B cell (primary cell): Measurements from ENCODE around the gene TCF25. TPM values are rescaled to one million over a fixed set of nuclear protein-coding genes. Genes with fewer than 3 reads are reported as not detected.

ENCODE experiments used
- ATAC-seq: fragments of 200-7000 bp; cut with Tn5 transposase; one replicate; pipeline ENCODE4 v1.10.0; 2021; ENCODE audit warnings: low read depth, mild to moderate bottlenecking, moderate number of reproducible peaks, moderate library complexity
- CTCF ChIA-PET: fragments of 350-600 bp; sonication (Branson Sonifier 250); formaldehyde crosslinking; loops from one replicate; lab custom pipeline; 2021; ENCODE audit warnings: antibody characterized with exemption, inconsistent platforms; lab: Charles Lee
- POLR2A ChIA-PET: fragments of 350-600 bp; sonication (Branson Sonifier 250); formaldehyde crosslinking; loops from one replicate; lab custom pipeline; 2021; ENCODE audit warnings: antibody characterized with exemption; lab: Charles Lee
- DNase-seq: peaks from one replicate; pipeline ENCODE4 v3.0.0; 2013
- H2AFZ ChIP-seq: 2 replicates; pipeline ENCODE4 v1.6.1; 2012; ENCODE audit warnings: mild to moderate bottlenecking, low read depth, low read length; ENCODE audit not compliant: insufficient read depth, poor library complexity, severe bottlenecking
- H3K27ac ChIP-seq, 2 donors: 1 replicate in 1 of 2; 2 replicates in 1 of 2; pipeline ENCODE4 v1.5.1; 2012 to 2013; ENCODE audit warnings: low read length in 2 of 2, mild to moderate bottlenecking in 2 of 2, moderate library complexity in 1 of 2
- H3K27me3 ChIP-seq, 4 experiments: fragments of 200-600 bp in 1 of 4; sonication (generic) in 1 of 4; replicated peaks in 1 of 4; 1 replicate in 2 of 4; 2 replicates in 2 of 4; pipeline versions ENCODE4 v1.6.1 to v1.7.0; 2013 to 2016; ENCODE audit warnings: low read length in 3 of 4, mild to moderate bottlenecking in 2 of 4, mixed read lengths in 1 of 4, moderate library complexity in 1 of 4; ENCODE audit not compliant: insufficient read depth in 4 of 4, control insufficient read depth in 3 of 4; ENCODE audit errors: control extremely low read depth in 1 of 4
- H3K36me3 ChIP-seq, 2 experiments: replicated peaks in 1 of 2; 1 replicate in 1 of 2; 2 replicates in 1 of 2; pipeline versions ENCODE4 v1.6.1 to v1.7.1; 2013; ENCODE audit warnings: low read length in 1 of 2; ENCODE audit not compliant: insufficient read depth in 2 of 2, control insufficient read depth in 1 of 2; ENCODE audit errors: control extremely low read depth in 1 of 2, extremely low read depth in 1 of 2
- H3K4me1 ChIP-seq, 2 donors: fragments of 200-600 bp in 1 of 2; sonication (generic) in 1 of 2; 1 replicate in 1 of 2; 2 replicates in 1 of 2; pipeline versions ENCODE4 v1.5.1 to v1.6.1; 2013 to 2017; ENCODE audit warnings: low read length in 2 of 2; ENCODE audit not compliant: control insufficient read depth in 2 of 2, insufficient read depth in 2 of 2
- H3K4me2 ChIP-seq: replicated peaks from 2 replicates; pipeline ENCODE3; 2012; ENCODE audit warnings: mild to moderate bottlenecking, low read depth, low read length; ENCODE audit not compliant: poor library complexity, severe bottlenecking
- H3K4me3 ChIP-seq, 5 experiments: fragments of 200-600 bp in 1 of 5; sonication (generic) in 1 of 5; 1 replicate in 3 of 5; 2 replicates in 2 of 5; pipeline versions ENCODE4 v1.5.1 to v1.7.0; 2011 to 2016; ENCODE audit warnings: low read length in 4 of 5, mild to moderate bottlenecking in 4 of 5, low read depth in 2 of 5, control low read depth in 1 of 5, moderate library complexity in 1 of 5; ENCODE audit not compliant: insufficient read depth in 1 of 5; ENCODE audit errors: control extremely low read depth in 1 of 5, extremely low read depth in 1 of 5
- H3K79me2 ChIP-seq: fragments of 200-600 bp; sonication (generic); one replicate; pipeline ENCODE4 v1.6.0; 2016; ENCODE audit warnings: low read length; ENCODE audit not compliant: control insufficient read depth, insufficient read depth
- H3K9ac ChIP-seq: fragments of 200-600 bp; sonication (generic); 2 replicates; pipeline ENCODE4 v1.6.1; 2017; ENCODE audit warnings: mild to moderate bottlenecking, low read length, moderate library complexity
- H3K9me3 ChIP-seq, 3 donors: one replicate each; pipeline versions ENCODE4 v1.6.1 to v1.7.1; 2013; ENCODE audit warnings: low read length in 2 of 3; ENCODE audit not compliant: control insufficient read depth in 2 of 3, insufficient read depth in 1 of 3; ENCODE audit errors: control extremely low read depth in 1 of 3
- H4K20me1 ChIP-seq: 2 replicates; pipeline ENCODE4 v1.6.0; 2012; ENCODE audit warnings: mild to moderate bottlenecking, low read length; ENCODE audit not compliant: insufficient read depth, control insufficient read depth, poor library complexity, severe bottlenecking
- H3K27ac Mint-ChIP-seq: one replicate; pipeline ENCODE4 v1.8.0; 2021; ENCODE audit warnings: mixed read lengths
- H3K27me3 Mint-ChIP-seq: one replicate; pipeline ENCODE4 v1.8.0; 2021; ENCODE audit warnings: mixed read lengths
- H3K4me1 Mint-ChIP-seq: one replicate; pipeline ENCODE4 v1.8.0; 2021; ENCODE audit warnings: mixed read lengths
- H3K4me3 Mint-ChIP-seq: one replicate; pipeline ENCODE4 v1.8.0; 2021; ENCODE audit warnings: mixed read lengths
- H3K9me3 Mint-ChIP-seq: one replicate; pipeline ENCODE4 v1.8.0; 2022; ENCODE audit warnings: mixed read lengths; ENCODE audit not compliant: insufficient read depth
- EZH2 ChIP-seq: IDR thresholded peaks from 2 replicates; pipeline ENCODE4 v1.6.1; 2012; ENCODE audit warnings: borderline replicate concordance, low read depth, mild to moderate bottlenecking, moderate library complexity, low read length; ENCODE audit not compliant: insufficient read depth, poor library complexity, severe bottlenecking
- WGBS: methylation state at CpG from one replicate; pipeline ENCODE4 v1.1.5; 2013; ENCODE audit warnings: missing lambda C conversion rate; ENCODE audit not compliant: insufficient coverage; 5-methylcytosine and 5-hydroxymethylcytosine counted together
- intact Hi-C: fragments of 100-400 bp; cut with micrococcal nuclease; formaldehyde crosslinking; loops from one replicate; pipeline ENCODE4 v1.10.0; 2022
- polyA plus RNA-seq: library from polyadenylated mRNA; depleted of rRNA; stranded (reverse); fragments of >200 nt; gene quantifications from 2 replicates; pipeline ENCODE4 v1.2.3, GENCODE V29; 2012
- total RNA-seq, 2 donors: library from RNA; stranded (reverse); fragments of 120-200 nt in 1 of 2; gene quantifications; 1 replicate in 1 of 2; 2 replicates in 1 of 2; pipeline versions ENCODE4 v1.2.3 to v1.2.4, GENCODE V29; 2013 to 2022
- TF ChIP-seq, protein P1 (sequence below): fragments of 200-600 bp; IDR thresholded peaks from one replicate; pipeline ENCODE4 v1.8.0; 2022; ENCODE audit warnings: antibody characterized with exemption, mild to moderate bottlenecking

Gene TCF25
- total and polyA plus RNA-seq, 2 donors (not counting 1 experiment from before 2014, with no cell fraction given): 200 to 444 TPM

DNA sequence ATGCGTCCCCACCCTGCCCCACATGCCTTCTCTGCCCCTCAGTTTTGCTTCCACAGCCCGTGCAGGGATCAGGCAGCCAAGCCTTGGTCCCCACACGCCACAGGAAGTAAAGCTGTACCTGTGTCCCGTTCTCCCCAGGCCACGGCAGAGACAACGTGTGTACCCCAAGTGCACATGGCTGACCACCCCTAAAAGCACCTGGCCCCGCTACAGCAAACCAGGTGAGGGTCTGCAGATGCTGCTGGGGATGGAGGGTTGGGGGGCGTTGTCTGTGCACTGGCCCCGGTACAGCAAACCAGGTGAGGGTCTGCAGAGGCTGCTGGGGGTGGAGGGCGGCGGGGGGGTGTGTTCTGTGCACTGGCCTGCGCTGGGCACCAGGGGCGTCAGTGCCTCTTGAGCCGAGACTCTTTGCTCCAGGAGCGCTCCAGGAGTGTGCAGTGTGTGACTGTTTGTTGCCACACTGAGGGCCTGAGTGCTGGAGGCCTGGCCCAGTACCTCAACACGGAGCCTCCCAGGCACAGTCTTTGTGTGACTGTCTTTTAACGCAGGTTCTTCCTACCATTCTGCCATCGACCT, 18.8 kb downstream of the TCF25 start:
- Mint-ChIP-seq H3K4me1 (no peaks in the 10 kb centered on the region), H3K27me3 (no peaks in the 10 kb centered on the region), H3K4me3 (no peak overlapping the region), H3K27ac (no peak overlapping the region), H3K9me3 (no peaks in the 10 kb centered on the region)
- Histone ChIP-seq H3K9me3 (no peaks in the 10 kb centered on the region), H4K20me1 (peaks cover 57% of the 10 kb centered on the region), H3K4me3 (no peak overlapping the region), H3K36me3 (peaks cover 4 to 74% of the 10 kb centered on the region in 2 experiments), H3K4me2 (no peak overlapping the region), H2AFZ (no peak overlapping the region), H3K4me1 (no peaks in the 10 kb centered on the region), H3K9ac (no peak overlapping the region), H3K79me2 (peaks cover 23% of the 10 kb centered on the region), H3K27ac (no peak overlapping the region), H3K27me3 (no peaks in the 10 kb centered on the region)
- ChIA-PET CTCF (no interaction called here), POLR2A (no interaction called here)
- intact Hi-C loops: no loop called here
- DNase-seq: no peak
- ATAC-seq: no peak
- WGBS: 99% methylated on average over 14 of the region's 18 CpGs
- TF ChIP-seq, protein P1, sequence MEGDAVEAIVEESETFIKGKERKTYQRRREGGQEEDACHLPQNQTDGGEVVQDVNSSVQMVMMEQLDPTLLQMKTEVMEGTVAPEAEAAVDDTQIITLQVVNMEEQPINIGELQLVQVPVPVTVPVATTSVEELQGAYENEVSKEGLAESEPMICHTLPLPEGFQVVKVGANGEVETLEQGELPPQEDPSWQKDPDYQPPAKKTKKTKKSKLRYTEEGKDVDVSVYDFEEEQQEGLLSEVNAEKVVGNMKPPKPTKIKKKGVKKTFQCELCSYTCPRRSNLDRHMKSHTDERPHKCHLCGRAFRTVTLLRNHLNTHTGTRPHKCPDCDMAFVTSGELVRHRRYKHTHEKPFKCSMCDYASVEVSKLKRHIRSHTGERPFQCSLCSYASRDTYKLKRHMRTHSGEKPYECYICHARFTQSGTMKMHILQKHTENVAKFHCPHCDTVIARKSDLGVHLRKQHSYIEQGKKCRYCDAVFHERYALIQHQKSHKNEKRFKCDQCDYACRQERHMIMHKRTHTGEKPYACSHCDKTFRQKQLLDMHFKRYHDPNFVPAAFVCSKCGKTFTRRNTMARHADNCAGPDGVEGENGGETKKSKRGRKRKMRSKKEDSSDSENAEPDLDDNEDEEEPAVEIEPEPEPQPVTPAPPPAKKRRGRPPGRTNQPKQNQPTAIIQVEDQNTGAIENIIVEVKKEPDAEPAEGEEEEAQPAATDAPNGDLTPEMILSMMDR: no peak
- TF ChIP-seq EZH2: no peak

DNA sequence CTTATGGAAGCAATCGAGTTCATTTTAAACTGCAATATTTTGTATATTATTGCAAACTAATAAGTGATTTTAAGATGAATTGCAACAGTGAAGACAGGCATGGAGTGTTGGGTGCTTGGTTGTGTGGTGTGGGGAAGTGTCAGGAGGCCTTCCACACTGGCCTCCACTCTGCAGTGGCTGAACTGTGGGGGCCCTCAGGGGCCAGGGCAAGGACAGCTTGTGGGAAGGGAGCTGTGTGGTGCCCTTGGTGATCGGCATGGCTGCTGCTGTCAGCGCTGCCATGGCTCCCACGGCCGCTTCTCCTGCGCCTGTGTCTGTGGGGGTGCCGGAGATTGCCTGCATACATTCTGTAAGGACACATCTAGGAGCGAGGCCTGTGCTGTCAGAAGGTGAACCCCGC, 19.2 kb downstream of the TCF25 start:
- Histone ChIP-seq H3K36me3 (peaks cover 3 to 73% of the 10 kb centered on the region in 2 experiments), H2AFZ (no peak overlapping the region), H3K9ac (no peak overlapping the region), H3K4me3 (no peak overlapping the region), H3K9me3 (no peaks in the 10 kb centered on the region), H3K27ac (no peak overlapping the region), H3K27me3 (no peaks in the 10 kb centered on the region), H3K4me1 (no peaks in the 10 kb centered on the region), H3K79me2 (peaks cover 27% of the 10 kb centered on the region), H3K4me2 (no peak overlapping the region), H4K20me1 (peaks cover 54% of the 10 kb centered on the region)
- Mint-ChIP-seq H3K4me3 (no peak overlapping the region), H3K4me1 (no peaks in the 10 kb centered on the region), H3K9me3 (no peaks in the 10 kb centered on the region), H3K27ac (no peak overlapping the region), H3K27me3 (no peaks in the 10 kb centered on the region)
- TF ChIP-seq EZH2: no peak
- TF ChIP-seq, protein P1: no peak
- ChIA-PET POLR2A (no interaction called here), CTCF (no interaction called here)
- intact Hi-C loops: no loop called here
- ATAC-seq (no peak), DNase-seq (no peak)
- 99% methylated on average over 8 of the region's 9 CpGs for WGBS
